ENCODE data around the gene NCOA4.
"Not testable (repeated sequence)": the region's sequence is repeated elsewhere in the genome, so short reads cannot be mapped to it uniquely, and the experiment has no call there.

The NCOA4 gene

DNA sequence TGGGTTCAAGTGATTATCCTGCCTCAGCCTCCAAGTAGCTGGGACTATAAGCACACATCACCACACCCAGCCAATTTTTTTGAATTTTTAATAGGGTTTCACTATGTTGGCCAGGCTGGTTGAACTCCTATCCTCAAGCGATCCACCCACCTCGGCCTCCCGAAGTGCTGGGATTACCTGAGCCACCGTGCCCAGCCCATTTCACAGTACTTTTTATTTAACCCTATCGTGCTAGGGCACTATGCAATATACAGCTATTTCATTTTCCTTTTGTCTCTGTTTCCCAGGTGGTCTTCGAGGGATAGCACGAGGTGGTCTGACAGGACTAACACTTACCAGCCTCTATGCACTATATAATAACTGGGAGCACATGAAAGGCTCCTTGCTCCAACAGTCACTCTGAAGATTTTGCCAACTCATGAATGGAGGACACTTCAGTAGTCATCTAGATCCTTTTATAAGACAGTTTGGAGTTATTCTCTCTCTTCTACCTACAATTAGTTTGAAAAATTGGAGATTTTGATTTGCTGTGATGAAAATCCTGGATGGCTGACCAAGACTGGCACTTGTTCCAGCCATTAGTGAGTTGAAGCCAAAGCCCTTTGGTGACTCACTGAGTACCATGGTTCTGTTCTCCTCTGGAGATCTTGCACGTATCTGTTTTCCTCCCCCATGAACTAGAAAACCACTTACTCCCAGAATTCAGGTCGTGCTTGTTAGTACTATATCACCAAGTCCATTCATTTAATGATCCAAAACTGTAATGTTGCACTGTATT is 27.3 kb downstream of the NCOA4 start:
- Histone ChIP-seq H3K27ac (ENCODE audit: low read depth, low read length, severe bottlenecking) (no peak overlapping the region), H3K36me3 (ENCODE audit: control insufficient read depth, insufficient read depth, low read length) (peaks cover 90% of the 10 kb centered on the region), H3K4me3 (ENCODE audit: extremely low read depth, insufficient read depth, low read length, poor library complexity, severe bottlenecking) (no peak overlapping the region), H3K4me1 (ENCODE audit: control insufficient read depth, insufficient read depth, low read length, poor library complexity, severe bottlenecking) (peaks cover 4% of the 10 kb centered on the region), H3K9me3 (ENCODE audit: control insufficient read depth, low read length) (no peaks in the 10 kb centered on the region)
- 92 to 98% methylated on average over 9 of the region's 9 CpGs for WGBS, 2 experiments (ENCODE audit: insufficient coverage in 2 of 2)

DNA sequence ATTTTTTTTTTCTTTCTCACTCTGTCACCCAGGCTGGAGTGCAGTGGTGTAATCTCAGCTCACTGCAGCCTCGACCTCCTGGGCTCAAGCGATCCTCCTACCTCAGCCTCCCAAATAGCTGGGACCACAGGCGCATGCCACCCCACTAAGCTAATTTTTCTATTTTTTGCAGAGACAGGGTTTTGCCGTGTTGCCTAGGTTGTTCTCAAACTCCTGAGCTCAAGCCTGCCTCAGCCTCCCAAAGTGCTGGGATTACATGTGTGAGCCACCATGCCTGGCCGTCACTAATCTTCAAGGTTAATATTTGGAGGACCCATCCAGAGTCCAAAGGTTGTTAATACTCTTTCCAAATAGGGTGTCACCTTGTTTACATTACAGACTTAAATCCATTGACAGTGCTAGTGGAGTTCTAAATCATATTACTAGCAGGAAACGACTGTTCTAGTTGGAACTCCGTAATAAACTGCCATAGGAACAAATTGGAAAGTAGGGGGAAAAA is 28.2 kb downstream of the NCOA4 start:
- H3K27ac ChIP-seq (ENCODE audit: low read depth, low read length, severe bottlenecking); H3K4me1 ChIP-seq (ENCODE audit: control insufficient read depth, insufficient read depth, low read length, poor library complexity, severe bottlenecking); H3K9me3 ChIP-seq (ENCODE audit: control insufficient read depth, low read length); H3K4me3 ChIP-seq (ENCODE audit: extremely low read depth, insufficient read depth, low read length, poor library complexity, severe bottlenecking): not testable (repeated sequence)
- 92 to 95% methylated on average over 5 to 6 of the region's 7 CpGs for WGBS, 2 experiments (ENCODE audit: insufficient coverage in 2 of 2)
- peaks cover 89% of the 10 kb centered on the region for H3K36me3 ChIP-seq (ENCODE audit: control insufficient read depth, insufficient read depth, low read length)

- no peak overlapping the region for H3K4me3 ChIP-seq (ENCODE audit: extremely low read depth, insufficient read depth, low read length, poor library complexity, severe bottlenecking)
- no peaks in the 10 kb centered on the region for H3K4me1 ChIP-seq (ENCODE audit: control insufficient read depth, insufficient read depth, low read length, poor library complexity, severe bottlenecking)
- no peaks in the 10 kb centered on the region for H3K9me3 ChIP-seq (ENCODE audit: control insufficient read depth, low read length)
- WGBS, 2 experiments (ENCODE audit: insufficient coverage in 2 of 2), result 95 to 96% methylated on average over 5 of the region's 5 CpGs
- peaks cover 86% of the 10 kb centered on the region for H3K36me3 ChIP-seq (ENCODE audit: control insufficient read depth, insufficient read depth, low read length)
- H3K27ac ChIP-seq (ENCODE audit: low read depth, low read length, severe bottlenecking), result no peak overlapping the region
These were observed 29.2 kb downstream of the NCOA4 start for GRCh38 chr10:46001187-46001756.

- Histone ChIP-seq H3K27ac (ENCODE audit: low read depth, low read length, severe bottlenecking) (no peak overlapping the region), H3K4me1 (ENCODE audit: control insufficient read depth, insufficient read depth, low read length, poor library complexity, severe bottlenecking) (no peaks in the 10 kb centered on the region), H3K4me3 (ENCODE audit: extremely low read depth, insufficient read depth, low read length, poor library complexity, severe bottlenecking) (no peak overlapping the region), H3K36me3 (ENCODE audit: control insufficient read depth, insufficient read depth, low read length) (peaks cover 78% of the 10 kb centered on the region), H3K9me3 (ENCODE audit: control insufficient read depth, low read length) (no peaks in the 10 kb centered on the region)
- 100% methylated on average over 1 of the region's 1 CpG; no CpG with 5 or more reads in 1 of the 2 experiments for WGBS, 2 experiments (ENCODE audit: insufficient coverage in 2 of 2)
These were observed 29.9 kb downstream of the NCOA4 start for GRCh38 chr10:46000538-46000937.

DNA sequence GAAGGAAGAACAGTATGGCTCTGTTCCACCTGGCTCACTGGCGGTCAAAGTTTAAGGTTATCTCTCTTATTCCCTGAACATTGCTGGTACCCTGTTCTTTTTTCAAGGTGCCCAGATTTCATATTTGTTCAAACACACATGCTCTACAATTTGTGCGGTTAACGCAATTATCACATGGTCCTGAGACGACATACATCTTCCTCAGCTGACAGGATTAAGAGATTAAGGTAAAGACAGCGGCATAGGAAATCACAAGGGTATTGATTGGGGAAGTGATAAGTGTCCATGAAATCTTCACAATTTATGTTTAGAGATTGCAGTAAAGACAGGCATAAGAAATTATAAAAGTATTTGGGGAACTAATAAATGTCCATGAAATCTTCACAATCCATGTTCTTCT is 30.5 kb downstream of the NCOA4 start:
- H3K9me3 ChIP-seq (ENCODE audit: control insufficient read depth, low read length); H3K4me1 ChIP-seq (ENCODE audit: control insufficient read depth, insufficient read depth, low read length, poor library complexity, severe bottlenecking); H3K4me3 ChIP-seq (ENCODE audit: extremely low read depth, insufficient read depth, low read length, poor library complexity, severe bottlenecking); H3K27ac ChIP-seq (ENCODE audit: low read depth, low read length, severe bottlenecking): not testable (repeated sequence)
- H3K36me3 ChIP-seq (ENCODE audit: control insufficient read depth, insufficient read depth, low read length), result peaks cover 76% of the 10 kb centered on the region
- WGBS, 2 experiments (ENCODE audit: insufficient coverage in 2 of 2), result 99 to 100% methylated on average over 4 to 5 of the region's 5 CpGs

DNA sequence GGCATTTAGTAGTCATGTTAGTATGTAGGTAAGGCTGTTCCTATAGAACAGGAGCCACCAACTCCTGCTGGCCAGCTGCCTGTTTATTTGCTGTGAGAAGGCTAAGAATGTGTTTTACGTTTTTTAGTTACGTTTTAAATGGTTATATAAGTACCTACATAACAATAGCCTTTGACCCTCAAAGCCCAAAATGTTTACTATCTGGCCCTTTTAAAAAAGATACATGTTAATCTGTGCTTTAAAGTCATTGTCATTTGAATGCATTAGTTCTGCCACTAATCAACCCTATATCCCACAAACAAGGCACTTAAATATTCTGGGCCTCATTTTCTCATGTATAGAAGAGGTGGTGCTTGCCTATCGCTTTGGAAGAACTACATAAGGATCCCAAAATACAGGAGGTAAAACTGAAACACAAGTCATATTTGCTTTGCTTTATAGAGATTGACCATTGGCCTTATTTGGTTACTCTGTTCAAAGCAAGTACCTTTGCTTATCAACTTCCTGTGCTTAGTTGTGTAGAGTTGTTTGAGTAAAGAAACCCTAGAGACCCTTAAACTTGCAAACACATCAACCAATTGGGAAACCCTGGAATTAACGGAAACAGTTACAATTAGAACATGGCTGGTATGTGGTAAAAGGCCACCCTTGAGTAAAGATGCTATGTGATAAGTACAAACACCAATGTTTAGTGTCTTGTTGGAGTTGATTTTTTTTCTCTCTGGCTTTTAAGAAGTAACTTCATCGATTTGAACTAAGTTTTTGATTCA is 32.2 kb downstream of the NCOA4 start:
- no peaks in the 10 kb centered on the region for H3K4me1 ChIP-seq (ENCODE audit: control insufficient read depth, insufficient read depth, low read length, poor library complexity, severe bottlenecking)
- H3K9me3 ChIP-seq (ENCODE audit: control insufficient read depth, low read length), result no peaks in the 10 kb centered on the region
- no peak overlapping the region for H3K27ac ChIP-seq (ENCODE audit: low read depth, low read length, severe bottlenecking)
- no peak overlapping the region for H3K4me3 ChIP-seq (ENCODE audit: extremely low read depth, insufficient read depth, low read length, poor library complexity, severe bottlenecking)
- WGBS, 2 experiments (ENCODE audit: insufficient coverage in 2 of 2), result 80 to 100% methylated on average over 1 of the region's 5 CpGs
- H3K36me3 ChIP-seq (ENCODE audit: control insufficient read depth, insufficient read depth, low read length), result peaks cover 70% of the 10 kb centered on the region

- peaks cover 66% of the 10 kb centered on the region for H3K36me3 ChIP-seq (ENCODE audit: control insufficient read depth, insufficient read depth, low read length)
- WGBS, 2 experiments (ENCODE audit: insufficient coverage in 2 of 2), result 100% methylated on average over 1 of the region's 4 CpGs
- H3K9me3 ChIP-seq (ENCODE audit: control insufficient read depth, low read length), result no peaks in the 10 kb centered on the region
- H3K27ac ChIP-seq (ENCODE audit: low read depth, low read length, severe bottlenecking), result no peak overlapping the region
- H3K4me1 ChIP-seq (ENCODE audit: control insufficient read depth, insufficient read depth, low read length, poor library complexity, severe bottlenecking), result no peaks in the 10 kb centered on the region
- H3K4me3 ChIP-seq (ENCODE audit: extremely low read depth, insufficient read depth, low read length, poor library complexity, severe bottlenecking), result no peak overlapping the region
These were observed 32.9 kb downstream of the NCOA4 start for GRCh38 chr10:45997557-45997956.

- H3K36me3 ChIP-seq (ENCODE audit: control insufficient read depth, insufficient read depth, low read length), result peaks cover 26% of the 10 kb centered on the region
- H3K9me3 ChIP-seq (ENCODE audit: control insufficient read depth, low read length); H3K27ac ChIP-seq (ENCODE audit: low read depth, low read length, severe bottlenecking); H3K4me1 ChIP-seq (ENCODE audit: control insufficient read depth, insufficient read depth, low read length, poor library complexity, severe bottlenecking); H3K4me3 ChIP-seq (ENCODE audit: extremely low read depth, insufficient read depth, low read length, poor library complexity, severe bottlenecking): not testable (repeated sequence)
- 80% methylated on average over 1 of the region's 3 CpGs; no CpG with 5 or more reads in 1 of the 2 experiments for WGBS, 2 experiments (ENCODE audit: insufficient coverage in 2 of 2)
These were observed 44.8 kb downstream of the NCOA4 start for GRCh38 chr10:45985590-45985989.

DNA sequence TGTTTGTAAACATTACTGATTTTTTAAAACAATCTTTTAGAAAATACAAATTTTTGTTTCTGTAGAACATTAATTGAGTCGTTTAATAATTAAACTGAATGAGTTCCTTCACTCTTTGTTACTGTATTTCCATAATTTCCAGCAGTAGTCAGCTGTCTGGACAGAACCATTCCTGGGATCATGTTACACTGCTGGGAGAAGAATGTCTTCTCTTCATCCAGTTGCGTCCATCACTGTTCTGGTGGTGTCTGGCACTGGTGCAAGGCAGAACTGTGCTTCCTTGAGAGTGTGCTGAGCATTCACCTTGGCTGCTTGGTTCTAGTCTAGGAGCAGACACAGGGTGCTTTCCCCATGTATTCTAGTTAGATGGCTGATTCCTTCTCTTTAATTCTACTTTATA is 46.0 kb downstream of the NCOA4 start:
- not testable (repeated sequence) for H3K4me3 ChIP-seq (ENCODE audit: extremely low read depth, insufficient read depth, low read length, poor library complexity, severe bottlenecking); H3K4me1 ChIP-seq (ENCODE audit: control insufficient read depth, insufficient read depth, low read length, poor library complexity, severe bottlenecking); H3K27ac ChIP-seq (ENCODE audit: low read depth, low read length, severe bottlenecking); H3K9me3 ChIP-seq (ENCODE audit: control insufficient read depth, low read length)
- peaks cover 24% of the 10 kb centered on the region for H3K36me3 ChIP-seq (ENCODE audit: control insufficient read depth, insufficient read depth, low read length)
- WGBS, 2 experiments (ENCODE audit: insufficient coverage in 2 of 2), result 70 to 100% methylated on average over 1 of the region's 2 CpGs

DNA sequence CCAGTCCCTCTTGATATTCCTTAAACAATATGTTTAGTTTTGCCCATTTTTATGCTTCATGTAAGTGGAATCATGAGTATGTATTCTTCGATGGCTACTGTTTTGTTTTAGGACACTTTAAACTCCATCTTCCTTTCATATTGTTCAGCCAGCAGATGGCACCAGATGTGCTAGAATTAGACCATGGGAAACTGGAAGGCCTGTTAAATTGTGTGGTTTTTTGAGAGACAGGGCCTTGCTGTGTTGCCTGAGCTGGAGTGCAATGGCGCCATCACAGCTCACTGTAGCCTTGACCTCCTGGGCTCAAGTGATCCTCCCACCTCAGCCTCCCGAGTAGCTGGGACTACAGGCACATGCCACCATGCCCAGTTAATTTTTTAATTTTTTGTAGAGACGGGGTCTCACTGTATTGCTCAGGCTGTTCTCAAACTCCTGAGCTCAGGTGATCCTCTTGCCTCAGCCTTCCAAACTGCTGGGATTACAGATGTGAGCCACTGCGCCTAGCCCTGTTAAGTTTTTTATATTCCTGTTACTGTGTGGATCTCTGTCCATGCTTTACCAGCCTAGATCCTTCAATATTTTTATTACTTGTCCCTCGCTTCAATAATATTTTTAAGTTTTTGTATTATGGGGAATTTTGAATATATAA is 46.8 kb downstream of the NCOA4 start:
- not testable (repeated sequence) for H3K27ac ChIP-seq (ENCODE audit: low read depth, low read length, severe bottlenecking); H3K9me3 ChIP-seq (ENCODE audit: control insufficient read depth, low read length); H3K4me1 ChIP-seq (ENCODE audit: control insufficient read depth, insufficient read depth, low read length, poor library complexity, severe bottlenecking); H3K4me3 ChIP-seq (ENCODE audit: extremely low read depth, insufficient read depth, low read length, poor library complexity, severe bottlenecking)
- peaks cover 24% of the 10 kb centered on the region for H3K36me3 ChIP-seq (ENCODE audit: control insufficient read depth, insufficient read depth, low read length)
- no CpG with 5 or more reads among the region's 6 CpGs for WGBS, 2 experiments (ENCODE audit: insufficient coverage in 2 of 2)
